GM12878 (cell line): ENCODE measurements around the gene GLUL. TPM values are rescaled to one million over a fixed set of nuclear protein-coding genes. Genes with fewer than 3 reads are reported as not detected.
A peak's percentile ranks its signal among the peaks of the same experiment; 100 is the strongest.

Experiments
- ATAC-seq: fragments of 200-7000 bp; cut with Tn5 transposase; 3 replicates; pipeline ENCODE4 v1.9.1; 2020; ENCODE audit warnings: mild to moderate bottlenecking, moderate library complexity
- BruUV-seq: library from RNA; stranded (reverse); fragments of 400-500 nt; replicated peaks from 2 replicates; lab custom pipeline; 2021; lab: Mats Ljungman, UMichigan
- CTCF ChIA-PET: fragments of 300-600 bp; sonication (Branson Sonifier 250); formaldehyde crosslinking; extraction: SDS; loops from one replicate; lab custom pipeline; 2021; ENCODE audit warnings: inconsistent platforms; lab: Yijun Ruan, JAX
- POLR2A ChIA-PET: fragments of 350-600 bp; formaldehyde crosslinking; extraction: SDS; loops from one replicate; lab custom pipeline; 2021; ENCODE audit warnings: inconsistent platforms; lab: Charles Lee
- RAD21 ChIA-PET: fragments of 300-600 bp; sonication (Branson Sonifier 250); formaldehyde crosslinking; loops from one replicate; lab custom pipeline; 2023; ENCODE audit warnings: antibody characterized with exemption; ENCODE audit not compliant: unreplicated experiment; lab: Charles Lee
- SMC1A ChIA-PET: fragments of 300-600 bp; sonication (Branson Sonifier 250); formaldehyde crosslinking; loops from one replicate; lab custom pipeline; 2023; ENCODE audit not compliant: unreplicated experiment, uncharacterized antibody; lab: Charles Lee
- DNase-seq: peaks from one replicate; pipeline ENCODE4 v3.0.0-alpha.2; 2011; ENCODE audit warnings: low read depth, low spot score
- FAIRE-seq: peaks from 3 replicates; lab custom pipeline; 2011; peaks lifted over from hg19 to GRCh38; lab: Jason Lieb, UNC
- H2AFZ ChIP-seq: 2 replicates; pipeline ENCODE4 v1.6.0; 2011; ENCODE audit warnings: low read depth, low read length, control low read depth; ENCODE audit not compliant: control insufficient read depth
- H3K27ac ChIP-seq: 2 replicates; pipeline ENCODE4 v1.5.1; 2011; ENCODE audit warnings: control low read depth; ENCODE audit not compliant: control insufficient read depth, insufficient read depth
- H3K27me3 ChIP-seq, 2 experiments: replicated peaks in 1 of 2; 2 replicates each; pipeline versions ENCODE4 v1.6.0 to v1.6.1; 2011; ENCODE audit warnings: low read length in 1 of 2; ENCODE audit not compliant: control insufficient read depth in 2 of 2, insufficient read depth in 2 of 2
- H3K36me3 ChIP-seq, 2 experiments: 2 replicates each; pipeline ENCODE4 v1.5.1; 2011; ENCODE audit warnings: low read length in 1 of 2; ENCODE audit not compliant: control insufficient read depth in 2 of 2, insufficient read depth in 2 of 2
- H3K4me1 ChIP-seq: 2 replicates; pipeline ENCODE4 v1.6.1; 2011; ENCODE audit warnings: mild to moderate bottlenecking, low read length, moderate library complexity, mixed read lengths; ENCODE audit not compliant: control insufficient read depth, insufficient read depth
- H3K4me2 ChIP-seq: 2 replicates; pipeline ENCODE4 v1.6.0; 2011; ENCODE audit warnings: control low read depth; ENCODE audit not compliant: control insufficient read depth, insufficient read depth
- H3K4me3 ChIP-seq: fragments of 200-600 bp; sonication (generic); 2 replicates; pipeline ENCODE4 v1.5.1; 2016
- H3K79me2 ChIP-seq: 2 replicates; pipeline ENCODE4 v1.6.0; 2011; ENCODE audit warnings: low read length; ENCODE audit not compliant: control insufficient read depth, insufficient read depth
- H3K9ac ChIP-seq: 2 replicates; pipeline ENCODE4 v1.8.0; 2011; ENCODE audit warnings: low read length, control low read depth, mixed read lengths; ENCODE audit not compliant: control insufficient read depth, insufficient read depth
- H3K9me3 ChIP-seq: replicated peaks from 3 replicates; pipeline ENCODE4 v1.5.1; 2011; ENCODE audit warnings: mild to moderate bottlenecking, low read length; ENCODE audit not compliant: control insufficient read depth, insufficient read depth
- H4K20me1 ChIP-seq: 2 replicates; pipeline ENCODE4 v1.6.0; 2011; ENCODE audit not compliant: control insufficient read depth, insufficient read depth
- FOXM1 ChIP-seq: IDR thresholded peaks from 2 replicates; pipeline ENCODE4 v1.6.1; 2012; ENCODE audit warnings: low read depth, mild to moderate bottlenecking, inconsistent platforms, low read length, moderate library complexity
- GATAD2B ChIP-seq: fragments of 450-650 bp; conservative IDR thresholded peaks from 2 replicates; pipeline ENCODE4 v1.6.1; 2017; ENCODE audit warnings: low read depth, mild to moderate bottlenecking, moderate library complexity
- MEF2B ChIP-seq: fragments of 450-650 bp; IDR thresholded peaks from 2 replicates; pipeline ENCODE4 v1.6.1; 2018; ENCODE audit warnings: mild to moderate bottlenecking, moderate library complexity; ENCODE audit not compliant: partially characterized antibody, poor library complexity, severe bottlenecking
- NFIC ChIP-seq: IDR thresholded peaks from 2 replicates; pipeline ENCODE4 v1.6.1; 2012; ENCODE audit warnings: low read depth, mild to moderate bottlenecking, inconsistent platforms, low read length, moderate library complexity
- PML ChIP-seq: IDR thresholded peaks from 2 replicates; pipeline ENCODE4 v1.6.1; 2012; ENCODE audit warnings: low read length, inconsistent platforms
- SMC3 ChIP-seq: IDR thresholded peaks from 2 replicates; pipeline ENCODE4 v1.6.1; 2011; ENCODE audit warnings: low read length, improper control_type of control experiment, borderline replicate concordance
- WGBS: methylation state at CpG from one replicate; pipeline ENCODE4 v1.1.6; 2016; ENCODE audit warnings: low lambda C conversion rate; ENCODE audit not compliant: insufficient replicate concordance, insufficient coverage; ENCODE audit errors: missing lambda C conversion rate; 5-methylcytosine and 5-hydroxymethylcytosine counted together
- in situ Hi-C: fragments of 300-500 bp; cut with MboI; formaldehyde crosslinking; loops from 9 replicates; pipeline ENCODE4 v1.14.3; 2018; ENCODE audit warnings: mixed read lengths
- intact Hi-C: fragments of 100-400 bp; cut with micrococcal nuclease; formaldehyde crosslinking; loops from one replicate; pipeline ENCODE4 v1.14.2; 2022; ENCODE audit not compliant: unreplicated experiment
- polyA plus RNA-seq, 11 experiments: library from polyadenylated mRNA; depleted of rRNA in 4 of 11; unstranded in 6 of 11; stranded (reverse) in 5 of 11; fragments of >200 nt; fragmentation: Nextera tagmentation in 4 of 11; fragmentation: Illumina TruSeq in 1 of 11; extraction: Ambion mirVana in 4 of 11; extraction: Trizol in 1 of 11; gene quantifications; 1 replicate in 1 of 11; 2 replicates in 10 of 11; pipeline versions ENCODE4 v1.2.1 to v1.2.3, GENCODE V29; 2011 to 2016; ENCODE audit warnings: inconsistent platforms in 2 of 11, missing spikeins in 2 of 11, low read depth in 1 of 11
- total RNA-seq, 4 experiments: library from RNA; depleted of rRNA in 3 of 4; stranded (reverse); fragments of >200 nt in 3 of 4; fragmentation: Illumina TruSeq in 1 of 4; extraction: Trizol in 1 of 4; gene quantifications; 2 replicates each; pipeline versions ENCODE4 v1.2.1 to v1.2.3, GENCODE V29; 2013 to 2021
- TF ChIP-seq, protein P1 (sequence below): fragments of 450-650 bp; IDR thresholded peaks from 2 replicates; pipeline ENCODE4 v1.6.1; 2016; ENCODE audit warnings: mild to moderate bottlenecking

Gene GLUL
- total and polyA plus RNA-seq, 10 of the 15 experiments (the other 5 are each of a cell fraction or from before 2014, with no cell fraction given), result 2.3 to 392 (median 164) TPM

DNA sequence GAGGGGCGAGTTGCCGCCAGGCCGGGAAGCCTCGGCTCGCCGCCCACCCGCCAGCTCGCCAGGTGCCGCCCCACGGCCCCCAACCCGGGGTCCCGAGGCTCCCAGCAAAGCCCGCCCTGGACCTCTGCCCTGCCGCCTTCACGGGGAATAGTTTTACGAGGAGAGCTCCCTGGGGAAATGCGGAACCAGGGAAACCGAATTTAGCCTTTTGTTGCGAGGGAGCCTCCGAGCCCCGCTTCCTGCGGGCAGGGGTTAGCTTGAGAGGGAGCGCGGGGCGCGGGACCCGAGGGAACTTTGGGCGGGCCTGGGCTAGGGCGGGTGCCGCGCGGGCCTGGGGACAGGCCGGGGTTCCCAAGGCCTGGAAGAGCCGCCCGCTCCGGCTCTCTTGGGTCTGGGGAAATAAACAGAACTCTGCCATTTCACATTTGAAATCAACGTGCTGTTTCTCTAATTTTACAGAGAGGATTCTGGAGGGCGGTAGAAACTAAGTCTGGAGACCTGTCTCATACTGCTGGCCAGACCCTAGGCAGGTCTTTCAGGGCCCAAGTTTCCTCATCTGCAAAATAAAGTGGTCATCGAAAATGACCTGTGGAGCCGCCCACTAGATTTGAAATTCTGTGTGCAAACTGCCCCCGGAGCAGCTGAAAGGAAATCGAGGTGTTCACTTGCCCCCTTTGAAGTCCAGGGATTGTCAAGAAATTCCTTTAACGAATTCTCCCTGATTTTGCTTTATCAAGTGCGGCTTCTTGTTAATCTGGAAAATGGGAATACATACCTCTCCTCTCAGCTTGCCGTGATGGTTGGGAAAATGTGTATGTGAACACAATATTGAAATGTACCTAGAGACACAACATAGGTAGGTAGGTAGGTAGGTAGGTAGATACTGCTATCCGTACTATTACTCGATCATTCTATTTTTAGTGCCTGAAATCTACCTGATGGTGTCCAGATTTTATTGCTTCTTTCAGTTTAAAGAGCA lies 749 bp upstream of the GLUL start:
- Histone ChIP-seq H3K4me1 (peaks cover 11% of the 10 kb centered on the region), H3K27me3 (no peaks in the 10 kb centered on the region), H3K4me3 (peak overlapping the region; percentile 85; the same call in 1 of the 2 replicates), H3K4me2 (peak overlapping the region; percentile 91), H3K9ac (peak overlapping the region; percentile 73), H3K79me2 (peaks cover 7% of the 10 kb centered on the region), H3K36me3 (no peaks in the 10 kb centered on the region), H3K27ac (peak overlapping the region; percentile 71), H2AFZ (peak overlapping the region; percentile 75), H3K9me3 (no peaks in the 10 kb centered on the region), H4K20me1 (no peaks in the 10 kb centered on the region)
- SMC1A ChIA-PET, result interaction anchor here (1.0 to 11.3 kb wide), 5 partner anchors 15 to 249 kb away, joined by 3 to 303 read pairs (median 3); no protein-coding TSS in a partner anchor
- 32% methylated on average over 27 of the region's 47 CpGs for WGBS
- in situ Hi-C loops, result no loop called here
- DNase-seq, result no peak
- POLR2A ChIA-PET, result interaction anchor here (0.6 to 3.7 kb wide), 4 partner anchors 212 to 1242 kb away, joined by 3 to 24 read pairs (median 6); no protein-coding TSS in a partner anchor
- TF ChIP-seq NFIC, result 0 out of 2 replicates have a peak, but pooled peaks have one; percentile 5
- no peak for TF ChIP-seq SMC3
- peak; percentile 79 for TF ChIP-seq MEF2B
- 0 out of 2 replicates have a peak, but pooled peaks have one; percentile 13 for TF ChIP-seq GATAD2B
- TF ChIP-seq PML, result 0 out of 2 replicates have a peak, but pooled peaks have one; percentile 6
- TF ChIP-seq, protein P1, sequence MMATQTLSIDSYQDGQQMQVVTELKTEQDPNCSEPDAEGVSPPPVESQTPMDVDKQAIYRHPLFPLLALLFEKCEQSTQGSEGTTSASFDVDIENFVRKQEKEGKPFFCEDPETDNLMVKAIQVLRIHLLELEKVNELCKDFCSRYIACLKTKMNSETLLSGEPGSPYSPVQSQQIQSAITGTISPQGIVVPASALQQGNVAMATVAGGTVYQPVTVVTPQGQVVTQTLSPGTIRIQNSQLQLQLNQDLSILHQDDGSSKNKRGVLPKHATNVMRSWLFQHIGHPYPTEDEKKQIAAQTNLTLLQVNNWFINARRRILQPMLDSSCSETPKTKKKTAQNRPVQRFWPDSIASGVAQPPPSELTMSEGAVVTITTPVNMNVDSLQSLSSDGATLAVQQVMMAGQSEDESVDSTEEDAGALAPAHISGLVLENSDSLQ, result no peak
- peak; percentile 6; the same call in 1 of the 2 replicates for TF ChIP-seq FOXM1
- CTCF ChIA-PET, result interaction anchor here (0.8 to 10.9 kb wide), 3 partner anchors 248 to 311 kb away, joined by 4 to 418 read pairs (median 50); no protein-coding TSS in a partner anchor
- no TSS peak for BruUV-seq
- RAD21 ChIA-PET, result interaction anchor here (0.6 to 7.4 kb wide), 6 partner anchors 11 to 909 kb away, joined by 3 to 282 read pairs (median 3); partner anchors contain the start of gene CACNA1E
- peak; percentile 10 for ATAC-seq
- intact Hi-C loops, result loop anchor here (5.0 kb wide), 1 partner anchor 70 kb away; no protein-coding TSS in a partner anchor
- FAIRE-seq, result no peak
